ENCODE results near the gene PKIB.

Gene PKIB

GRCh38 chr6:122751326-122751725, 141.1 kb downstream of the PKIB start:
- no peak for DNase-seq (ENCODE audit: low read depth)
- no peak overlapping the region for H3K4me3 ChIP-seq (ENCODE audit: low read length)
- TF ChIP-seq CTCF (IDR thresholded peaks at IDR 0.05; ENCODE audit: insufficient read depth, low read depth, low read length, missing control alignments) = no peak

DNA sequence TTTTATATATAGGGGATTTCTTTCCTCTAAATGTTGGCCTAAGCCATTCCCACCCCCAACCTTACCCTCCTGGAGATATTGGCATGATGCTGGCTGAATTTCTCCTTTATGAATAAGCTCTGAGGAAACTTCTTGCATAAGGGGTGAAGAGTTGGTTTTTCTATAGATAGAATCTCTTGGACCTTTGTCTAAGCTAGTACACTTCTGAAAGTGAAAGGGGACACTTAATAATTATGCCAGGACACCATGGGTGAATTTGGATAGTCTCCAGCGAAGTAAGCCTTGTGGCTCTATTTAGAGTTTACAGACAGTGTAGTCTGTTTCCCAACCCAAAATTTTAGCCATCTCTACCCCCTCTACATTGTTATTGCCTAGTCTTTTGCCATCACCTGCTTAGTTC, 142.3 kb downstream of the PKIB start:
- no peak overlapping the region for H3K4me3 ChIP-seq (ENCODE audit: low read length)
- DNase-seq (ENCODE audit: low read depth) = no peak
- no peak for TF ChIP-seq CTCF (IDR thresholded peaks at IDR 0.05; ENCODE audit: insufficient read depth, low read depth, low read length, missing control alignments)

- no peak for DNase-seq (ENCODE audit: low read depth)
- no peak for TF ChIP-seq CTCF (IDR thresholded peaks at IDR 0.05; ENCODE audit: insufficient read depth, low read depth, low read length, missing control alignments)
- H3K4me3 ChIP-seq (ENCODE audit: low read length) = no peak overlapping the region
Measured at GRCh38 chr6:122753000-122753687, 142.9 kb downstream of the PKIB start.

- H3K4me3 ChIP-seq (ENCODE audit: low read length) = no peak overlapping the region
- TF ChIP-seq CTCF (IDR thresholded peaks at IDR 0.05; ENCODE audit: insufficient read depth, low read depth, low read length, missing control alignments) = no peak
- DNase-seq (ENCODE audit: low read depth) = no peak
Measured at GRCh38 chr6:122753688-122754056, 143.5 kb downstream of the PKIB start.

DNA sequence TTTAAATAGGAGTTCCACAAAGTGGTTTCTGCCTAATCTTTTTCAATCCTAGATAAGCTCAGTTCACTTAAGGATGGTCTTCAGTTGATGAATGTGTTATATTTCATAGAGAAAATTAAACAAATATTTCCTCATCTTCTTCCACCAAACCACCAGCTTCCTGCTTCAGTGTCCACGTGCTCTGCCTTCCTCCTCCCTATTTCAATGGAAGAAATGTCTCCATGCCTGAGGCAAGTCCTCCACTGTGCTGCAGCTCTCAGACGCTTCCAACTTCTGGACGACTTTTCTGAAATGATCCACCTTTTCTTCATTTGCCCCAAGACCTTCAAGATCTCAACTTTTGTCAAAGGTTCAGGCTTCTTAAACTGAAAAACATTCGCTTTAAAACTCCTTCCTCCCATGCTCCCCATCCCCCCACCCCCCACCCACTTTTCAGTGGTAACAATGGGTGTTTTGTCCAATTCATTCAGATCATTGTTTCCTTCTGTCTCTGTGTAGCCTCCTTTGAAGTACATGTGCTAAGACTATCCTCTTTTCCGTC, 144.1 kb downstream of the PKIB start:
- TF ChIP-seq CTCF (IDR thresholded peaks at IDR 0.05; ENCODE audit: insufficient read depth, low read depth, low read length, missing control alignments) = no peak
- DNase-seq (ENCODE audit: low read depth) = no peak

GRCh38 chr6:122755901-122756300, 145.7 kb downstream of the PKIB start:
- no peak for DNase-seq (ENCODE audit: low read depth)
- no peak overlapping the region for H3K4me3 ChIP-seq (ENCODE audit: low read length)
- TF ChIP-seq CTCF (IDR thresholded peaks at IDR 0.05; ENCODE audit: insufficient read depth, low read depth, low read length, missing control alignments) = no peak

More for the DNA sequence above, 144.1 kb downstream of the PKIB start:
- H3K4me3 ChIP-seq (ENCODE audit: low read length) = no peak overlapping the region

- no peak for TF ChIP-seq CTCF (IDR thresholded peaks at IDR 0.05; ENCODE audit: insufficient read depth, low read depth, low read length, missing control alignments)
- DNase-seq (ENCODE audit: low read depth) = peak; percentile 11
- no peak overlapping the region for H3K4me3 ChIP-seq (ENCODE audit: low read length)
Measured at GRCh38 chr6:122758927-122759334, 148.7 kb downstream of the PKIB start.
